Osteoblast (primary cell): ENCODE data around the gene DSCAML1. TPM values are rescaled to one million over a fixed set of nuclear protein-coding genes. Genes with fewer than 3 reads are reported as not detected.
A peak's percentile ranks its signal among the peaks of the same experiment; 100 is the strongest.

Experiments
- DNase-seq: peaks from one replicate; pipeline ENCODE4 v3.0.0; 2011; ENCODE audit warnings: low spot score, mixed read lengths; ENCODE audit not compliant: insufficient read length; ENCODE audit errors: missing footprints
- H2AFZ ChIP-seq: 2 replicates; pipeline ENCODE4 v1.6.0; 2011; ENCODE audit warnings: mild to moderate bottlenecking, low read length
- H3K27ac ChIP-seq: 2 replicates; pipeline ENCODE4 v1.5.1; 2011; ENCODE audit warnings: mild to moderate bottlenecking, low read depth, low read length, moderate library complexity
- H3K27me3 ChIP-seq: 2 replicates; pipeline ENCODE4 v1.6.0; 2012; ENCODE audit warnings: mild to moderate bottlenecking, control low read depth, inconsistent platforms, low read length, moderate library complexity; ENCODE audit not compliant: insufficient read depth
- H3K36me3 ChIP-seq: 2 replicates; pipeline ENCODE4 v1.5.1; 2011; ENCODE audit warnings: mild to moderate bottlenecking, low read length, control low read depth, moderate library complexity; ENCODE audit not compliant: insufficient read depth
- H3K4me1 ChIP-seq: 2 replicates; pipeline ENCODE4 v1.5.1; 2011; ENCODE audit warnings: mild to moderate bottlenecking, low read length, control low read depth, moderate library complexity; ENCODE audit not compliant: insufficient read depth
- H3K4me2 ChIP-seq: 2 replicates; pipeline ENCODE4 v1.6.0; 2011; ENCODE audit warnings: mild to moderate bottlenecking, low read length; ENCODE audit not compliant: insufficient read depth
- H3K4me3 ChIP-seq: fragments of 200-600 bp; sonication (generic); 3 replicates; pipeline ENCODE4 v1.5.1; 2012; ENCODE audit warnings: mild to moderate bottlenecking, low read length, inconsistent platforms; ENCODE audit not compliant: insufficient read depth
- H3K79me2 ChIP-seq: 2 replicates; pipeline ENCODE4 v1.6.0; 2012; ENCODE audit warnings: mild to moderate bottlenecking, low read length, control low read depth, inconsistent platforms; ENCODE audit not compliant: insufficient read depth
- H3K9me3 ChIP-seq: 2 replicates; pipeline ENCODE4 v1.5.1; 2011; ENCODE audit warnings: low read depth, low read length, control low read depth
- H4K20me1 ChIP-seq: 2 replicates; pipeline ENCODE4 v1.6.0; 2012; ENCODE audit warnings: mild to moderate bottlenecking, low read length, control low read depth; ENCODE audit not compliant: insufficient read depth
- total RNA-seq: library from RNA; depleted of rRNA; stranded (reverse); fragments of >200 nt; gene quantifications from 2 replicates; pipeline ENCODE4 v1.2.3, GENCODE V29; 2012
- TF ChIP-seq, protein P1 (sequence below): IDR thresholded peaks from 2 replicates; pipeline ENCODE4 v1.5.1; 2011; ENCODE audit warnings: mild to moderate bottlenecking, low read depth, low read length, moderate library complexity; ENCODE audit errors: extremely low read depth

DSCAML1 gene
- total RNA-seq, 1 donor, result not detected

DNA sequence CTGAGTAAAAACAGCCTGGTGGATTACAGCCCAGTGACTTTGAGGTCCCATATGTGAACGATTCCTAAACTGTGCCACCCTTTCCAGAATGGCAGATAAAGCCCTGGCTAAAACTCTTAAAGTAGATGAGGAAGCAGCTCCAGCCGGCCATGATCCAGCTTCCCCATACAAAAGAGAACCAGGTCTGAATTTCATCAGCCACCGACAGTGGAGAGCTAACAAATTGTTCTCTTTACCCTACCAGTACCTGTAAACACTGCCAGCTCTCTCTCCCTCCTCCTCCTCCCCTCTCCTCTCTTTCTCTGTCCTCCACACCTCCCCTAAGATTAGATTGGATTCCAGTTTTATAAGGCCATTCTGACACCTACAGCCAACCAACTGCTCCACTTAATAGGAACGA, 176.9 kb downstream of the DSCAML1 start:
- Histone ChIP-seq H3K9me3 (no peaks in the 10 kb centered on the region), H3K27me3 (peaks cover 5% of the 10 kb centered on the region), H2AFZ (no peak overlapping the region), H3K4me3 (no peak overlapping the region), H4K20me1 (no peaks in the 10 kb centered on the region), H3K4me1 (no peaks in the 10 kb centered on the region), H3K4me2 (no peak overlapping the region), H3K27ac (no peak overlapping the region), H3K79me2 (no peaks in the 10 kb centered on the region), H3K36me3 (no peaks in the 10 kb centered on the region)
- TF ChIP-seq, protein P1, sequence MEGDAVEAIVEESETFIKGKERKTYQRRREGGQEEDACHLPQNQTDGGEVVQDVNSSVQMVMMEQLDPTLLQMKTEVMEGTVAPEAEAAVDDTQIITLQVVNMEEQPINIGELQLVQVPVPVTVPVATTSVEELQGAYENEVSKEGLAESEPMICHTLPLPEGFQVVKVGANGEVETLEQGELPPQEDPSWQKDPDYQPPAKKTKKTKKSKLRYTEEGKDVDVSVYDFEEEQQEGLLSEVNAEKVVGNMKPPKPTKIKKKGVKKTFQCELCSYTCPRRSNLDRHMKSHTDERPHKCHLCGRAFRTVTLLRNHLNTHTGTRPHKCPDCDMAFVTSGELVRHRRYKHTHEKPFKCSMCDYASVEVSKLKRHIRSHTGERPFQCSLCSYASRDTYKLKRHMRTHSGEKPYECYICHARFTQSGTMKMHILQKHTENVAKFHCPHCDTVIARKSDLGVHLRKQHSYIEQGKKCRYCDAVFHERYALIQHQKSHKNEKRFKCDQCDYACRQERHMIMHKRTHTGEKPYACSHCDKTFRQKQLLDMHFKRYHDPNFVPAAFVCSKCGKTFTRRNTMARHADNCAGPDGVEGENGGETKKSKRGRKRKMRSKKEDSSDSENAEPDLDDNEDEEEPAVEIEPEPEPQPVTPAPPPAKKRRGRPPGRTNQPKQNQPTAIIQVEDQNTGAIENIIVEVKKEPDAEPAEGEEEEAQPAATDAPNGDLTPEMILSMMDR, result no peak
- no peak for DNase-seq

DNA sequence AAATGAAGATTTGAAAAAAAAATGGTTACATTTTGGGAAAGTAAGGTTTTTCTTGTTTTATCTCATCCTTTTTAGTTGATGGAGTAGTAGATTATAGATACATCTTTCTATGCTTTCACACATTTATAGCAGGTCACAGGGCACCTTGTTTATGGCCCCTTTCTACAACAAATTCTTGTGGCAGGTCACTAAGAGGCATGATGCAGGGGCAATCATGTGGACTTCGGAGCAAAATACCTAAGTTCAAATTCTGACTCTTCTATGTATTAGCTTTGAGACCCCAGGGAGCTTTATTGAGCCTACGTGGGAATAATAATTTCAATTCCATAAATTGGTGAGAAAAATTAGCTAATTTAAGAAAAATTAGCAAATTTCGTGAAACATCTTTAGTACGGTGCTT, 177.4 kb downstream of the DSCAML1 start:
- H3K79me2 ChIP-seq, result no peaks in the 10 kb centered on the region
- H3K27me3 ChIP-seq, result peaks cover 5% of the 10 kb centered on the region
- H3K9me3 ChIP-seq, result no peaks in the 10 kb centered on the region
- TF ChIP-seq, protein P1, result no peak
- DNase-seq, result no peak
- H3K4me1 ChIP-seq, result no peaks in the 10 kb centered on the region
- no peak overlapping the region for H2AFZ ChIP-seq
- no peak overlapping the region for H3K4me2 ChIP-seq
- H3K4me3 ChIP-seq, result no peak overlapping the region
- no peak overlapping the region for H3K27ac ChIP-seq
- H4K20me1 ChIP-seq, result no peaks in the 10 kb centered on the region
- no peaks in the 10 kb centered on the region for H3K36me3 ChIP-seq

DNA sequence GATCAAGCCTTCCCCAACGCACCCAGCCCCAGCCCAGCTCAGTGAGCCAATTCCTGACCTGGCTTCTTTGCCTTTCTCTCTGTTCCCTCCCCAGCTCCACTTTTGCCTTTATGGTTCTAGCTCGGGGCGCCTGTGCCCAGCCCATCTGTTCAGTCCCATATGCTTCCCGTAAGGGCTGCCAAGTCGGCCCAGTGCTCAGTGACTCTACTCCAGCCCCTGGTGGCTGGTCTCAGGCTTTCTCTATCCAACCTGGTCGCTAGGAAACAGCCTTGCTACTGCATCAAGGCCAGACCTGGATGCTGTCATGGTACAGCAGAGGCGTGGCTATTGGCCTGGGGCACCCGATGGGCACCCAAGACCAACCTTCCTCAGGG, 178.0 kb downstream of the DSCAML1 start:
- Histone ChIP-seq H3K4me2 (no peak overlapping the region), H3K79me2 (no peaks in the 10 kb centered on the region), H4K20me1 (no peaks in the 10 kb centered on the region), H3K27me3 (peaks cover 5% of the 10 kb centered on the region), H3K36me3 (no peaks in the 10 kb centered on the region), H3K4me1 (no peaks in the 10 kb centered on the region), H3K27ac (no peak overlapping the region), H3K9me3 (no peaks in the 10 kb centered on the region), H3K4me3 (no peak overlapping the region), H2AFZ (no peak overlapping the region)
- TF ChIP-seq, protein P1, result no peak
- peak; percentile 55 for DNase-seq

DNA sequence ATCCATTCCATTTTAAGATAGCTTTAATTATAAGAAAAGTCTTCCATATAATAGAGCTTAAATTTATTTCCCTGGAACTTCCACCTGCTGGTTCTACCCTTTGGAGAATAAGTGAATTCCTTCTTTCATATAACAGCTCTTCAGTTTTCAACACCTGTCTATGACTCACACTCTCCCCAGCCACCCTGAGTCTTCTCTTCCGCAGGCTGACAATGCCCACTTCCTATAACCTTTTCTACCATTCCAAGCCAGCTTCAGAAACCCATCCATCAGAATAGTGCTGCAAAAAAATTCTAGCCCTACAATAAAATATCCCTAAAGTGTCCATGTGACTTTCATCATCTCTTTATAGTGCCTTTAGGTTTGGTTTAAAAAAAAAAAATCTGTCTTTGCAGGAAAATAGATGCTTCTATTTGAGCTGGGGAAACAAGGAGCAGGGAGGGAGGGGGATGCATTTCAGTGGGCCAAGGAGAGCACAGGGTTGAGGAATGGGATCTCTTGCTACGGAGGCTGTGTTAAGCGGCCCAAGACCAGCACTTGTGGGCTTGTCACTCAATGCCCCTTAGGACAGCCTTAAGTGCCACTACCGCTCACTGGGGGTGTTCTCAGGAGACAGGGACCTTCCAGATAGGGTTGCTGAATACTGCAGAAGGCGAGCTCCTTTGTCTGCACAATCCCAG, 178.6 kb downstream of the DSCAML1 start:
- Histone ChIP-seq H3K79me2 (no peaks in the 10 kb centered on the region), H3K36me3 (no peaks in the 10 kb centered on the region), H3K27me3 (peaks cover 5% of the 10 kb centered on the region), H4K20me1 (no peaks in the 10 kb centered on the region), H3K4me1 (no peaks in the 10 kb centered on the region), H3K27ac (no peak overlapping the region), H3K4me2 (no peak overlapping the region), H3K4me3 (no peak overlapping the region), H3K9me3 (no peaks in the 10 kb centered on the region), H2AFZ (no peak overlapping the region)
- TF ChIP-seq, protein P1, result no peak
- DNase-seq, result no peak
